Measurements from ENCODE around the gene ZNF385B.

Gene ZNF385B

DNA sequence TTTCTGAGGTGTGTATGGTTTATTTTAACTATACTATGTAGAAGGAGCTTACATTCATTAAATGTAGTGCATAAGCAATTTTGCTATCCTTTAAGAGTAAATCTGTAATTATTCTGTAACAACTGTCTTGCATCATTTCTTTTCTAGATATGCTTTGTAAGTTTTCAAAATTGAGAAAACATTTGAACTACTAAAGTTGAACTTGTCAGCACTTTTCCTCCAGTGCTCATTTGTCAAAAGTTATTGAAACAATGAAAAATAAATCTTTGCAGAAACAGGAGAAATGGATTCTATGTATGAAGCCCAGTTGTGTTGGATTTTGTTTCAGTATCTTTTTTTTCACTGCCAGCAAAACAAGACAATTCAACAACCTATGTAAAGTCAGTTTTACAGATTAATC, 14.5 kb upstream of the ZNF385B start:
- no peak for TF ChIP-seq GATA3 (IDR thresholded peaks at IDR 0.05; ENCODE audit: low read depth, low read length)
- no peak for TF ChIP-seq GATA2 (IDR thresholded peaks at IDR 0.05; ENCODE audit: low read depth, low read length)

DNA sequence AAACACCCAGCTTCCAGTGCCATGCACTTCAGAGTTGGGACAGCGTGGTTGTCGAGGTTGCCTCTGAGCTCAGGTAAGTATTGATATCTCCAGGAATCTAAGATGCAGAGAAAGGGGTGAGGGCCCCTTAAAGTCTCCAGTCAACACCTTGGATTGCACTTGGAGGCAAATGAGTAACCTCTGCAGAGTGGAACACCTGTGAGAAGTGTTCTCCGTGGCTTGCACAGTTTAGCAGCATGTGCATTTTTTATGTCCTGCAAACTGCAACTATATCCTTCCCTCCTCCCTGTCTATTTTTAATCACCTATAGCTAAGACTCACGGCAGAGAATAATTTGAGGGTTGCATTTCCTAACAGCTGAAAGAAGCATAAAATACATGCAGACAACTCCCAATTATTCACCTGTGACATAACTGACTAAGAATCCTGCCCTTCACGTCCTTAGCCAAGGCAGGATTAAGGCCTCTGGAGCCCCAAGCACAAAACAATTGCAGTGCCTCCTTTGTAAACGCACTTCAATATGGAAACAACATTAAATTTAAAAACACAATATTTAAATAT, 1.6 kb upstream of the ZNF385B start:
- no peak for TF ChIP-seq GATA3 (IDR thresholded peaks at IDR 0.05; ENCODE audit: low read depth, low read length)
- TF ChIP-seq GATA2 (IDR thresholded peaks at IDR 0.05; ENCODE audit: low read depth, low read length): no peak

DNA sequence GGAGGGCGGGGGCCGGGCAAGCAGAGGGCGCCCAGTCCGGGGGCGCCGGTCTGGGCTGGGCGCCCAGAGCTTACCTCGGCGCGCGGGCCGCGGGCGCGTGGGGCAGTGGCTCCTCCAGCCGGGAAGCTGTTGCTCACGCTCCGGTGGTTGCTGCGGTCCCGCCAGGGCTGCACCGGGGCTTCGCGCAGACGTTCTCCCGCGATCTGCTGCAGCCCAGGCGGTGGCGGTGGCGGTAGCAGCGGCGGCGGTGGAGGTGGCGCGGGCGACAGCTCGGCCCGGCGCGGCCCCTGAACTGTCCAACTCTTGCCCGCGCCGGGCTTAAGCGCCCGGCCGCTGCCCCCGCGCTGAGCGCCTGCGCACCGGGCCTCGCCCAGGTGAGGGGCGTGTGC, 391 bp downstream of the ZNF385B start:
- TF ChIP-seq GATA3 (IDR thresholded peaks at IDR 0.05; ENCODE audit: low read depth, low read length) (no peak), GATA2 (IDR thresholded peaks at IDR 0.05; ENCODE audit: low read depth, low read length) (no peak)

DNA sequence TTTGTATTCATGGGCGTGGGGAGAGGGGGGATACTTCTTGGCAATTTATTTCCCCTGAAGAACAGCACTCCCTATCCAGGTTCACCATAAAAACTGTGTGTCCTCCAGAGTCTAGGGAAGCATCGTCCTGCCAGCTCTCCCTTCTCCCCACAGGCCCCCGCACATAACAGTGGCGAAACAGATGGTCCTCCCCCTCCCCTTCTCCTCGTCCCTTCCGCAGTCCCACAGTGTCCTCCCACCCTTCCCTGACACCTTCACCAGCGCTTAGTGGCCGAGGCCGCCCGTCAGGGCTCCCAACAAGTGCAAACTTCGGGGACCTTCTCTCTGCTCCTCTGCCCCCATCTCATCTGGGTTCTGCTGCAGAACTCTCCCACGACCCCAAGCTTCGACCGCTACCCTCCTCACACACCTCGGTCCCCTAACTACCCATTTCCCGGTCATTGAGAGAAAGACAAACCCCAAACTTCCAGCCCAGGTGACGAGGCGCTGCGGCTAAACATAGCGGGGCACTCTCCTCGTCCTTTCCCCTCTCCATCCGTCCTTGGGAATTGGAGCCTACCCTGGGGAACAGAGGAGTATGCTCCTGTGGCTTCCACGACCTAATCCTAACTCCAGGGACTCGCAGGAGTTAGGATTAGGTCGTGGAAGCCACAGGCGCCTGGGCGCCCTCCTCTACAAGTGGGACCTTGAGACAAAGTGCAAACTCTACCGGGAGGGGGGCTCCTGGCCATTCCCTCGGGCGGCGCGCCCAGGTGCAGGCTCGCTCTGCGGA, 971 bp downstream of the ZNF385B start:
- TF ChIP-seq GATA3 (IDR thresholded peaks at IDR 0.05; ENCODE audit: low read depth, low read length): no peak
- TF ChIP-seq GATA2 (IDR thresholded peaks at IDR 0.05; ENCODE audit: low read depth, low read length): no peak

DNA sequence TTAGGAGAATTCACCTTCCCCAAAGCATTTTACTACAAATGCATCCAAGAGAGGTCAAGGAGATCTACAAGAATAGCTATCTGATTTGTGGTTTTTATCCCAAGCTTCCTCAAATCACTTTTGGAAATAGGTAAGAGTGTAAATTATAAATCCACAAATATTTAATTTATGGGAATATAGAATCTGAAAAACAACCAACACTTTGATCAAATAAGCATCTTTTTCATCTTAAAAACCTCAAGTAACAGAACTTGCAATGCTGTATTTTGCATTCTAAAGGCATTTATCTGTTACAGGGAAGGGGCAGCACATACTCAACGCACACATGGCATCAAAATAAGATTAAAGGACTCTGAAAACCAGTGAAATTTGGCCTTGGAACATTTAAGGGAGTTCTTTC, 1.9 kb downstream of the ZNF385B start:
- TF ChIP-seq GATA2 (IDR thresholded peaks at IDR 0.05; ENCODE audit: low read depth, low read length): no peak
- no peak for TF ChIP-seq GATA3 (IDR thresholded peaks at IDR 0.05; ENCODE audit: low read depth, low read length)

DNA sequence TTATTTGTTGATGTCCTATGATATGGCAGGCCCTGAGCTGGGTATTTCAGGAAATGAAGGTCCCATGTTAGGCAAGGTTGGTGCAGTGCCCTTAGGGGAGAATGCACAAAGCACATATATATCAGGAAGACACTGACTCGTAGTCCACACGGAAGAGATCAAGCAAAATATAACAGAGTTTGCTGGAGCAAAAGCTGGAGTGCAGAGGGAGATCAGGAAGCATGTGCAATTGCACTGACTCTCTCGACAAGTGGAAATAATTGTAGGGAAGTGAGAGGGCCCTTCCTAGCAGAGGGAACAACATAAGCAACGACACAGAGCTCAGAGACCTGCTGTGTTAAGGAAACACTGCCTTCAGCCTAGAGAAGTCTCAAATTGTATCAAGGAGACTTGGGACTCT, 4.2 kb downstream of the ZNF385B start:
- TF ChIP-seq GATA2 (IDR thresholded peaks at IDR 0.05; ENCODE audit: low read depth, low read length): no peak
- no peak for TF ChIP-seq GATA3 (IDR thresholded peaks at IDR 0.05; ENCODE audit: low read depth, low read length)

DNA sequence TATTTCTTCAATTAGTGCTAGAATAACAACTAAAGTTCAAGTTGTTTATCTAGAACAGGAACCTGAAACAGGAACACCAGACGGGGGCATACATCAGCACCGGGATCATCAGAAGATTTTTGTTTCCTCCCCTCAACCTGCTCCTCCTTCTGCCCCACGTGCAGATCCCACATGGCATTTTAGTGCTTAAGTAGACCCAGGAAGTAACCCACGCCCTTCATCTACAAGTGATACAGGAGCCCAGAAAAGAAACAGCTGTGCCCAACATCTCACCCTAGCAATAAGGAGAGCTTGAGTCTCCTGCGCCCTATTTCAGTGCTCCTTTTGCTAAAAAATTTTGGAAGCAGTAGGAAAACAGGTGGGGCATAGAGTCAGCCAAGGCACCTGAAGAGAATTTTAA, 5.2 kb downstream of the ZNF385B start:
- TF ChIP-seq GATA3 (IDR thresholded peaks at IDR 0.05; ENCODE audit: low read depth, low read length) (no peak), GATA2 (IDR thresholded peaks at IDR 0.05; ENCODE audit: low read depth, low read length) (no peak)

DNA sequence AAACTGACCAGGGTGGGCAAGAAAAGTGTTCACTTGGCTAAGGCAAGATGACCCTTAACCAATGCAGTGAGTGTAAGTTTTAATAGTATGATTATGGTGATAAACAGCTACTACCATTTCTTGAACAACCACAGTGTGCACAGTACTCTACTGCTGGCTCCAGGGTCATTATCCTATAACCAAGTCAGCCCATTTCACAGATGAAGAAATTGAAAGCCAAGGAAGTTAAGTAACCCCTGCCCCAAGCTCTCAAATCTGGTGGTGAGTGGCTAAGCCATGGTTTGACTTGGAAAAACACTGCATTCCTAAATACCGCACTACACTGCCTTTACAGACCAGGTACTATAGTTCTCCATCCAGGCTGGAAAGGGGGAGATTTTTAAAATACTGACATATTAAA, 5.7 kb downstream of the ZNF385B start:
- TF ChIP-seq GATA3 (IDR thresholded peaks at IDR 0.05; ENCODE audit: low read depth, low read length) (no peak), GATA2 (IDR thresholded peaks at IDR 0.05; ENCODE audit: low read depth, low read length) (no peak)

DNA sequence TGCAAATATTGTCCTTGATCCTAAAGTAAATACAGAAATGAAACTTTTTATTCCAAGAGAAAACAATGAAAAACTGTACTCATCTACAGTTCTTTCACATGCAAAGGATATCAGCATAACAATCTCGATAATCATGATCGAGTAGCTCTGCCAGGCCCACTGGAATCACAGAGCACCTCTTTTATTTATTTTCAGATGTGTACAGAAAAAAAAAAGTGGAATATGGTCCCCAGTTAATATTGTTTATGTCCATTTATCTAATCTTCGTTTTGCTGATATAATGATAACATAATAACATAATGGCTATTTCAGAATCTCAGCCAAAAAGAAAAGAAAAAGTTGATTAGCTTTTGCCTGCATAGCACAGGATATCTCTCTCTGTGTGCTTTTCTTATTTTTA, 6.5 kb downstream of the ZNF385B start:
- TF ChIP-seq GATA2 (IDR thresholded peaks at IDR 0.05; ENCODE audit: low read depth, low read length) (peak; percentile 69), GATA3 (IDR thresholded peaks at IDR 0.05; ENCODE audit: low read depth, low read length) (peak; percentile 94)

DNA sequence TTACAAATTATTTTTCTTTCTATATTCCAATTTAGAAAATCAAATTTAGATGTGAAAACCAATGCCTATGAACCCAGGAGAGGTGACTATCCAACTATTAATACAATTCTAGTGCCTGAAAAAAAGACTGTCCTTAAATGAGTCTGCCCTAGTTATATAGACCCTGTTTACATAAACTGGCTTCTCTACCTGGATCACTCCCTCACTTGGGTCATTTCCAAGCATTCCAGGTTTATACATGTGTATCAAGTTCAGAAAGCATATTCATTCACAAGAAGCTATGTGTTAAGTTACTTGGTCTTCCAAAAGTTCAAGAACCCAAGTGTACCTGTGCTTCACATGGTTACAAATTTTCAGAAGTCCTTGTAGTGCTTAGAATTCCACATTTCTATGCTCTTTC, 8.3 kb downstream of the ZNF385B start:
- no peak for TF ChIP-seq GATA2 (IDR thresholded peaks at IDR 0.05; ENCODE audit: low read depth, low read length)
- no peak for TF ChIP-seq GATA3 (IDR thresholded peaks at IDR 0.05; ENCODE audit: low read depth, low read length)

DNA sequence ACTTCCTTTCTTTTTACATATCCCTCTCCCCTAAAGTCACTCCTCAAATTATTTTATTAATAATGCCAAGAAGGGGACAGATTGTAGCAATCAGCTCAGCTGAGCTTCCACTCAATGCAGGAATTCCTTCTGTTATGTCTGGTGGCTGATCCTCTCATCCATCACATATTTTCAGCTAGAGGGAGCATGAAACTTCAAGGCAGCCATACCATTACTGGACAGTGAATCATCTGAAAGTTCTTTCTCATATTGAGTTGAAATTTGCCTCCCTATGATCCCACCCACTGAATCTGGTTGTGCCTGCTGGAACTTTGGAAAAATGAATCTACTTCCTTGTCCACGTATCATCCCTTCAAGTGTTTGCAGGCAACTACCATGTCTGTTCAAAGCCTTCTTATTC, 11.2 kb downstream of the ZNF385B start:
- TF ChIP-seq GATA3 (IDR thresholded peaks at IDR 0.05; ENCODE audit: low read depth, low read length) (no peak), GATA2 (IDR thresholded peaks at IDR 0.05; ENCODE audit: low read depth, low read length) (no peak)

DNA sequence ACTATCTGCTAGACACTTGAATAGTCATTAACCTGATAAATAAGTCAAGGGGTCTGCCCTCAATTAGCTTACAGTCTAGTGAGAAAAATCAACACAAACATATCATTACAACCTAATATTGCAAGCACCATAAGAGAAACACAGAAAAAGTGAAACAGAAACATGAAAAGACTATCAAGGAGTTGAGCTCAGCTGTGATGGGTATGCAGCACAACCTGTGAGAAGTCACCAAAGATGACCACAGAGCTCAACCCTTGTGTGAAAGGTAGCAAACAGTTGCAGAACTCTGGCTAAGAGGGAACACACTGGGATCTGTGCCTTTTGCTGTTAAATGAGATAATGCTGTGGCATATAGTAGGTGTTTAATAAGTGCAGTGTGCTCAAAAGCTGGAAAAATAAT, 11.7 kb downstream of the ZNF385B start:
- TF ChIP-seq GATA2 (IDR thresholded peaks at IDR 0.05; ENCODE audit: low read depth, low read length): no peak
- TF ChIP-seq GATA3 (IDR thresholded peaks at IDR 0.05; ENCODE audit: low read depth, low read length): no peak

DNA sequence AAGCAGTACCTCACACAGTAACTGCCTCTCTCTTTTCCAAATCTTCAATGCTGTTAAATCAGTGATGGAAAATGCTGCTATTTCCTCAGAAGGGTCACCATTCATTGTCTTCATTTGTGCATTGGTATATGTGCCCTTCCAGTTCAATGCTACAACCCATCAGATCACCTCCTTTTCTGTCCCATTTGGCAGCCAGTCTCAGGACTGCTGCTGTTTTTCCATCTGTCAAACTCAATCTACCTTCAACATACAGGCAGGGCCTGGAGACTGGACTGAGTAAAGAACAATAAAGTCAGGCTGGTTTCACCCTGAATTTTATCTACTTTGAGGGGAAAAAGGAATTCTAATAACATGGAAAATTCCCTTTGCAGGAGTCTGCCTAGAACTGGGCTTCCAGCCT, 17.9 kb downstream of the ZNF385B start:
- TF ChIP-seq GATA3 (IDR thresholded peaks at IDR 0.05; ENCODE audit: low read depth, low read length) (no peak), GATA2 (IDR thresholded peaks at IDR 0.05; ENCODE audit: low read depth, low read length) (no peak)

DNA sequence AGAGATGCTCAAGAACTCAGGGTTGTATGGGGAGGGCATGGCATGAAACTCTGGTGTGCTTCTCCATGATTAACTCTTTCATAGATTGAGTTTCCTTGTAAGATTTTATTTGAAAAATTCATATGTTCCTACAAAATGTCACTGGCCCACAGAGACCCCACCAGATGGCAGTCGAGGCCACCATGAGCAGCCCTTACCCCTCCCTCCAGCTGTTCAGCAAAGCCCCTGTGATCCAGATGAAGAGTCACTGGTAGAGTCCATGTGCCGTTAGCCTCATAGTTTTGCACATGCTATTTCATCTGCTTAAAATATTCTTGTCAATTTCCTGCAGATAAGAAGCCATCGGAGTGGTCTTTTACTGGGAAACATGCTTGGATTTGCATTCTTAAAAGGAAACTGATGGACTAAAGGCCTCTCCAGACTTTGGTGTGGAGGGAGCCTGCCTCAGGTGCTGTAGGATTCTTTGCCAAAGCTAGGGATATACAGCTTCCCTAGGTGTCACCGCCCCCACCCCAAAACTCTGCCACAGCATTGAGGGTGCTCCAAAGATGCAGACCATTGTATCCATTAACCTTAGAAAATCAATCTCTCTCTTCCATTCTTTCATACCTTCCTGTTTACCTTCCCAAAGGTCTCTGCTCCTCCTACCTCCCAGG, 18.8 kb downstream of the ZNF385B start:
- no peak for TF ChIP-seq GATA3 (IDR thresholded peaks at IDR 0.05; ENCODE audit: low read depth, low read length)
- no peak for TF ChIP-seq GATA2 (IDR thresholded peaks at IDR 0.05; ENCODE audit: low read depth, low read length)

DNA sequence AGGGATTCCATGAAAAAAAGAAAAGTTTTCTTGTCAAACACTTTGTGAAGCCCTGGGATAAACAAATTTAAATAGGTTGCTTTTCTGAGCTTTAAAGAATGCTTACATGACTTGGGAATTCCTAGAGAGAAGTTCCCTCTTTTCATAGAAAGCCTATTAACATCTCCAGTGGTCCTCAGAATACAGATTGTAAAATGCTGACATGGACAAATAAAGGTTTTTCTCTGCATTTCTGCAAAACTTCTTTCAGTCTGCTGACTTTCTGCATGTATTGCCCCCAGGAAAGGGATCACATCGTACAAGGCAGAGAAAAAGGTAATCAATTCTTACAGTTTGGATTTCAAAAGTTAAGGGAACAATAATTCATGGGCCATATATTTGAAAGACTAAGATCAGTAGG, 20.6 kb downstream of the ZNF385B start:
- TF ChIP-seq GATA2 (IDR thresholded peaks at IDR 0.05; ENCODE audit: low read depth, low read length): no peak
- no peak for TF ChIP-seq GATA3 (IDR thresholded peaks at IDR 0.05; ENCODE audit: low read depth, low read length)
